ENCODE measurements around the gene ACTR8. TPM values are rescaled to one million over a fixed set of nuclear protein-coding genes. Genes with fewer than 3 reads are reported as not detected.

ACTR8 gene
- total and polyA plus RNA-seq, 2 experiments from 2014 or later, result 29.3 to 31.9 TPM

DNA sequence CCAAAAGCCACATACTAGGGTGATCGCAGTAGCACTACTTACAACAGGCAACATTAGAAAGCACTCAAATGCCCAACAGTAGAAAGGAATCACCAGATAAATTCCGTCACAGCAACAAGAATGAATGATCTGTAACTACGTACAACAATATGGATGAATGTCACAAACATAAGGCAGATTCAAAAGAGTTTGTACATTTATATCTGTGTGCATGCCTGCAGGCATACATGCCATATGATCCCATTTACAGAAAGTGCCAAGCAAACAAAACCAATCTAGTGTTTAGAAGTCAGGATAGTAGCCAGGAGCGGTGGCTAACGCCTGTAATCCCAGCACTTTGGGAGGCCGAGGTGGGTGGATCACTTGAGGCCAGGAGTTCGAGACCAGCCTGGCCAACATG is 32.0 kb downstream of the ACTR8 start:
- Histone ChIP-seq H3K27me3 (peaks cover 5% of the 10 kb centered on the region), H3K36me3 (no peaks in the 10 kb centered on the region), H3K4me1 (ENCODE audit: low read depth) (peaks cover 5% of the 10 kb centered on the region), H3K9me3 (ENCODE audit: low read depth) (no peaks in the 10 kb centered on the region), H3K27ac (no peak overlapping the region), H3K4me3 (no peak overlapping the region)
- TF ChIP-seq, protein P1, sequence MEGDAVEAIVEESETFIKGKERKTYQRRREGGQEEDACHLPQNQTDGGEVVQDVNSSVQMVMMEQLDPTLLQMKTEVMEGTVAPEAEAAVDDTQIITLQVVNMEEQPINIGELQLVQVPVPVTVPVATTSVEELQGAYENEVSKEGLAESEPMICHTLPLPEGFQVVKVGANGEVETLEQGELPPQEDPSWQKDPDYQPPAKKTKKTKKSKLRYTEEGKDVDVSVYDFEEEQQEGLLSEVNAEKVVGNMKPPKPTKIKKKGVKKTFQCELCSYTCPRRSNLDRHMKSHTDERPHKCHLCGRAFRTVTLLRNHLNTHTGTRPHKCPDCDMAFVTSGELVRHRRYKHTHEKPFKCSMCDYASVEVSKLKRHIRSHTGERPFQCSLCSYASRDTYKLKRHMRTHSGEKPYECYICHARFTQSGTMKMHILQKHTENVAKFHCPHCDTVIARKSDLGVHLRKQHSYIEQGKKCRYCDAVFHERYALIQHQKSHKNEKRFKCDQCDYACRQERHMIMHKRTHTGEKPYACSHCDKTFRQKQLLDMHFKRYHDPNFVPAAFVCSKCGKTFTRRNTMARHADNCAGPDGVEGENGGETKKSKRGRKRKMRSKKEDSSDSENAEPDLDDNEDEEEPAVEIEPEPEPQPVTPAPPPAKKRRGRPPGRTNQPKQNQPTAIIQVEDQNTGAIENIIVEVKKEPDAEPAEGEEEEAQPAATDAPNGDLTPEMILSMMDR (IDR thresholded peaks at IDR 0.05; ENCODE audit: low read depth, low read length), result no peak
- DNase-seq (ENCODE audit: low read depth in 1 of 2, low spot score in 1 of 2), result no peak

DNA sequence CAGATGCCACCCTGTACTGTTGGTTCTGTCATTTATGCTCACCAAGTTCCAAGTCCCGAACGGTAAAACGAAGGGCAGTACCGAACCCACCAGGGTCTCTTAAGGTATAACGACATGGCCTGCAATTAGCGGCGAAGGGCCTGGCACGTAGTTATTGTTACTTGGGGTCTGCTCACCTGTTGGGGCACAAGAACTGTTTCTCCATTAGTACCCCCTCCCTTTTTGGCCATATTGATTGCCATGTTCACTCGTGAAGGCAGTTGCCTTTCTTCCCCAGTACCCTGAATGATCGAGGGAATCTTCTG is 35.1 kb downstream of the ACTR8 start:
- Histone ChIP-seq H3K36me3 (no peaks in the 10 kb centered on the region), H3K4me3 (peak overlapping the region; percentile 53), H3K27me3 (peaks cover 5% of the 10 kb centered on the region), H3K4me1 (ENCODE audit: low read depth) (peaks cover 7% of the 10 kb centered on the region), H3K27ac (no peak overlapping the region), H3K9me3 (ENCODE audit: low read depth) (no peaks in the 10 kb centered on the region)
- no peak for DNase-seq (ENCODE audit: low read depth in 1 of 2, low spot score in 1 of 2)
- TF ChIP-seq, protein P1 (IDR thresholded peaks at IDR 0.05; ENCODE audit: low read depth, low read length), result no peak

DNA sequence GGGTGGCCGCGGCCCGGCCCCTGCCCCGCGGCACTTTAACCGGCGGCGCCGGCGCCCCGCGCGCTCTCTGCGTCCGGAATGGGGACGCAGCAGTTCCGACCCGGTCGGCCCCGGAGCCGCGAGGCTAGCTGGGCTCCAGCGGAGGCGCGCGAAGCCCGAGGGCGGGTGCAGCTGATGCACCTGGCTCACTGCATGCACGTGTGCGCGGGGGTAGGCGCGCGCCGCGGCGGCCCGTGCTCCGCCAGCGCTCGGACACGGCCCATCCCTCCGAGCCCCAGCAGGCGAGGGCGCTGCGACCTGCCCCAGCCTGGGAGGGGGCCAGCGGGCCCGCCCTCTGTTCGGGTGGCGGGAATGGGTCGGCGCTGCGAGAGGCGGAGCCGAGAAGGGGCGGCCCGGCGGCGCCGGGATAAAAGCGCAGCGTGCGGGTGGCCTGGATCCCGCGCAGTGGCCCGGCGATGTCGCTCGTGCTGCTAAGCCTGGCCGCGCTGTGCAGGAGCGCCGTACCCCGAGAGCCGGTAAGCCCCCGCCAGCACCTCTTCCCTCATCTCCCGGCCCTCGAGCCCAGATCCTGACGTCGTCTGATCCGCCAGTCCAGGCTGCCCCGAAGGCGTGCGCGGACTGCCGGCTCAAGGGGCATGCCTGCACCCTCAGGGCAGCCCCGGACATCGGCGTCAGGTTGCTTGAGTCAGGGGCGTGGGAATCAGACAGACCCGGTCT is 35.7 kb downstream of the ACTR8 start, which contains the start of the genes CHDH and IL17RB:
Gene CHDH (minus strand): TSS at position 286 of the 717 bp plus-strand sequence. CDS start 22,411 bp downstream, outside the sequence.
Gene IL17RB (plus strand): TSS at position 435 of the 717 bp plus-strand sequence. CDS start 21 bp downstream, at position 456.
- H3K36me3 ChIP-seq, result no peaks in the 10 kb centered on the region
- peaks cover 7% of the 10 kb centered on the region for H3K4me1 ChIP-seq (ENCODE audit: low read depth)
- no peaks in the 10 kb centered on the region for H3K9me3 ChIP-seq (ENCODE audit: low read depth)
- DNase-seq (ENCODE audit: low read depth in 1 of 2, low spot score in 1 of 2), result peak in 1 of 2 donors; percentile 74
- peak within 1 kb of the TSS; percentile 53 for H3K4me3 ChIP-seq
- TF ChIP-seq, protein P1 (IDR thresholded peaks at IDR 0.05; ENCODE audit: low read depth, low read length), result no peak
- peak within 1 kb of the TSS; percentile 93 for H3K27ac ChIP-seq
- H3K27me3 ChIP-seq, result peaks cover 5% of the 10 kb centered on the region

DNA sequence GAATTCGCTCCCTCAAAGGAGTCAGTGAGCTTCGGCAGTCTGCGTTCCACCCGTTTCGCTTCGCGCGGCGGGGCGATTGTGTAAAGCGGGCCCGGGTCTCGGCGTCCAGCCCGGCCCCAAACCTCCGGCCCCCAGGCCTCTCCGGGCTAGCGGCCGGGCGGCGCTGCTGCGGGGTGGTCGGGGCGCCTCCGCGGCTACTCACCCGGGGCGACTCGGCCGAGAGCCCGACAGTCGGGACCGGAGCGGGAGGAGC is 36.1 kb downstream of the ACTR8 start:
- Histone ChIP-seq H3K27ac (peak overlapping the region; percentile 93), H3K4me3 (peak overlapping the region; percentile 53), H3K36me3 (no peaks in the 10 kb centered on the region), H3K27me3 (peaks cover 5% of the 10 kb centered on the region), H3K4me1 (ENCODE audit: low read depth) (peaks cover 7% of the 10 kb centered on the region), H3K9me3 (ENCODE audit: low read depth) (no peaks in the 10 kb centered on the region)
- no peak for DNase-seq (ENCODE audit: low read depth in 1 of 2, low spot score in 1 of 2)
- TF ChIP-seq, protein P1 (IDR thresholded peaks at IDR 0.05; ENCODE audit: low read depth, low read length), result no peak

DNA sequence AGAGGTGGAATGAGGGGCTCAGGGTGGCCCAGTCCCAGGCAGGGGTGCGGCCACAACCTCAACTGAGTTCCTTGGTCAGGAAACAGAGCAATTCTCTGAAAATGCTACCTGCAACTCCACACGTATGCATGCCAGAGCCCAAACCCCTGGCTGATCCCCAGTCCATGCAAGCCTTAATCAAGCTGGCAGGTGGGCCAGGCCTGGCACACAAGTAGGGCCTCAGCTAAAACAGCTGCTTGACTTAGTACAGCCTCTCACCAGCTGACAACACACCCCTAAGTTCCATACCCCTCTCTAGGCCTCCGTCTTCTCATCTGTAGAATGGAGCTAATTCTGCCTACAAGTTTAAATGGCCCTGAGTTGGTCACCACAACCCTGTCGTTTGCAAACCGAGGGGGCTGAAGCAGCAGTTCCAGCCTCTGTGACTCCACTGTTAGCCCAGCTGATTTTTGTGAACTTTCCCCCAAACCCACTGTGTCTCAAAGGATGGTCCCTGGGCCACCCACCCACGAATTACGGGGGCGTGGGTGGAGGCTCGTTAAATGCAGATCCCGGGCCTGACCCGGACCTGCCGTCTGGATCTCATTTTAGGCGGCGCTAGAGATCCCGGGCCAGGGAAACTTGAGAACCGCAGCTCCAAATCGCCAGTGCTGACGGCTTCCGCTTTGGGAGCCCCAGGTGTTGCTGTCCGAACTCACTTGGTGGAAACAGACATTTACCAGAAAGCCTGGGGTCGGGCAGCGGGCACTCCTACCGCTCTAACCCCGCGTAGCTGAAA is 36.7 kb downstream of the ACTR8 start:
- DNase-seq (ENCODE audit: low read depth in 1 of 2, low spot score in 1 of 2), result peak; percentile 40 to 89
- no peaks in the 10 kb centered on the region for H3K36me3 ChIP-seq
- no peaks in the 10 kb centered on the region for H3K9me3 ChIP-seq (ENCODE audit: low read depth)
- TF ChIP-seq, protein P1 (IDR thresholded peaks at IDR 0.05; ENCODE audit: low read depth, low read length), result peak; percentile 39
- peaks cover 7% of the 10 kb centered on the region for H3K4me1 ChIP-seq (ENCODE audit: low read depth)
- H3K4me3 ChIP-seq, result peak overlapping the region; percentile 53
- H3K27ac ChIP-seq, result peak overlapping the region; percentile 93
- peaks cover 5% of the 10 kb centered on the region for H3K27me3 ChIP-seq

All from cardiac muscle cell (in vitro differentiated cells and primary cell).